CD4-positive, CD25-positive, alpha-beta regulatory T cell (primary cell): Measurements from ENCODE around the gene PPP2R2B. TPM values are rescaled to one million over a fixed set of nuclear protein-coding genes. Genes with fewer than 3 reads are reported as not detected.
A peak's percentile ranks its signal among the peaks of the same experiment; 100 is the strongest.
"Not testable (repeated sequence)": the region's sequence is repeated elsewhere in the genome, so short reads cannot be mapped to it uniquely, and the experiment has no call there.

Source experiments
- ATAC-seq, 2 donors: fragments of 150-1000 bp; cut with Tn5 transposase; one replicate each; pipeline ENCODE4 v1.10.0; 2021; ENCODE audit warnings: low read depth in 2 of 2, moderate number of reproducible peaks in 2 of 2, moderate library complexity in 1 of 2
- DNase-seq, 3 donors: peaks; one replicate each; pipeline versions ENCODE4 v3.0.0 to v3.0.0-alpha.2; 2012 to 2022; ENCODE audit warnings: mixed read lengths in 1 of 3
- H3K27ac ChIP-seq: one replicate; pipeline ENCODE4 v1.7.0; 2013; ENCODE audit warnings: mild to moderate bottlenecking, low read length; ENCODE audit not compliant: insufficient read depth, poor library complexity, severe bottlenecking
- H3K27me3 ChIP-seq: one replicate; pipeline ENCODE4 v1.7.0; 2013; ENCODE audit warnings: low read length; ENCODE audit not compliant: control insufficient read depth, insufficient read depth
- H3K36me3 ChIP-seq: one replicate; pipeline ENCODE4 v1.7.0; 2013; ENCODE audit warnings: mild to moderate bottlenecking, low read length, moderate library complexity; ENCODE audit not compliant: control insufficient read depth, insufficient read depth
- H3K4me1 ChIP-seq: 2 replicates; pipeline ENCODE4 v1.7.0; 2013; ENCODE audit warnings: mild to moderate bottlenecking, low read length; ENCODE audit not compliant: insufficient read depth, control insufficient read depth, poor library complexity, severe bottlenecking
- H3K4me3 ChIP-seq: one replicate; pipeline ENCODE4 v1.7.0; 2013; ENCODE audit warnings: low read depth, mild to moderate bottlenecking, low read length, moderate library complexity
- H3K9me3 ChIP-seq, 2 experiments: 1 replicate in 1 of 2; 2 replicates in 1 of 2; pipeline ENCODE4 v1.7.0; 2013; ENCODE audit warnings: low read length in 2 of 2, mild to moderate bottlenecking in 1 of 2, moderate library complexity in 1 of 2; ENCODE audit not compliant: control insufficient read depth in 2 of 2
- H3K27ac Mint-ChIP-seq, 3 donors: one replicate each; pipeline ENCODE4 v1.8.0; 2020 to 2022; ENCODE audit warnings: mild to moderate bottlenecking in 3 of 3, mixed read lengths in 3 of 3, moderate library complexity in 2 of 3
- H3K27me3 Mint-ChIP-seq: one replicate; pipeline ENCODE4 v1.8.0; 2022; ENCODE audit warnings: mild to moderate bottlenecking, mixed read lengths
- H3K36me3 Mint-ChIP-seq: one replicate; pipeline ENCODE4 v1.8.0; 2020; ENCODE audit warnings: mixed read lengths
- H3K4me1 Mint-ChIP-seq, 4 donors: one replicate each; pipeline ENCODE4 v1.8.0; 2020 to 2022; ENCODE audit warnings: mixed read lengths in 4 of 4, mild to moderate bottlenecking in 1 of 4
- H3K4me3 Mint-ChIP-seq, 4 donors: one replicate each; pipeline ENCODE4 v1.8.0; 2020 to 2022; ENCODE audit warnings: mild to moderate bottlenecking in 4 of 4, mixed read lengths in 4 of 4, moderate library complexity in 3 of 4
- H3K9me3 Mint-ChIP-seq, 7 donors: one replicate each; pipeline ENCODE4 v1.8.0; 2020 to 2022; ENCODE audit warnings: mixed read lengths in 7 of 7, mild to moderate bottlenecking in 3 of 7, moderate library complexity in 2 of 7
- polyA plus RNA-seq, 4 donors: library from polyadenylated mRNA; unstranded; fragments of 300-500 nt; fragmentation: Illumina TruSeq; gene quantifications; one replicate each; pipeline ENCODE4 v1.2.3, GENCODE V29; 2021
- total RNA-seq: library from RNA; stranded (reverse); gene quantifications from one replicate; pipeline ENCODE4 v1.2.3, GENCODE V29; 2022

PPP2R2B gene
- total and polyA plus RNA-seq, 5 donors from 2014 or later: 6.1 to 16.7 (median 14.5) TPM

- no peak overlapping the region for H3K4me3 ChIP-seq
- ATAC-seq (no peak), DNase-seq (no peak)
- H3K9me3 ChIP-seq: no peaks in the 10 kb centered on the region
- peaks cover 10% of the 10 kb centered on the region for H3K27me3 Mint-ChIP-seq
- no peak overlapping the region for H3K27ac Mint-ChIP-seq
- H3K4me1 Mint-ChIP-seq: peaks cover 0 to 4% (median 2%) of the 10 kb centered on the region in 4 donors
- H3K27ac ChIP-seq: no peak overlapping the region
- H3K36me3 ChIP-seq: no peaks in the 10 kb centered on the region
- H3K4me1 ChIP-seq: no peaks in the 10 kb centered on the region
- H3K36me3 Mint-ChIP-seq: no peaks in the 10 kb centered on the region
- peaks cover 2% of the 10 kb centered on the region for H3K27me3 ChIP-seq
- H3K4me3 Mint-ChIP-seq: no peak overlapping the region
- peaks cover 0 to 1% (median 0%) of the 10 kb centered on the region in 7 donors for H3K9me3 Mint-ChIP-seq
These were observed 310.4 kb downstream of the PPP2R2B start for GRCh38 chr5:146568161-146568560.

GRCh38 chr5:146565764-146566367 lies 312.7 kb downstream of the PPP2R2B start:
- Histone ChIP-seq H3K27me3 (peaks cover 3% of the 10 kb centered on the region), H3K27ac (no peak overlapping the region), H3K9me3 (no peaks in the 10 kb centered on the region), H3K36me3 (no peaks in the 10 kb centered on the region), H3K4me1 (no peaks in the 10 kb centered on the region), H3K4me3 (no peak overlapping the region)
- ATAC-seq: peak; percentile 79 to 88
- Mint-ChIP-seq H3K36me3 (no peaks in the 10 kb centered on the region), H3K27me3 (peaks cover 6% of the 10 kb centered on the region), H3K4me1 (peaks cover 0 to 4% (median 2%) of the 10 kb centered on the region in 4 donors), H3K9me3 (no peaks in the 10 kb centered on the region), H3K4me3 (no peak overlapping the region), H3K27ac (no peak overlapping the region)
- DNase-seq: peak; percentile 33 to 70 (median 47)

- peaks cover 3% of the 10 kb centered on the region for H3K27me3 ChIP-seq
- no peaks in the 10 kb centered on the region for H3K4me1 ChIP-seq
- Mint-ChIP-seq H3K9me3 (no peaks in the 10 kb centered on the region), H3K4me1 (peaks cover 0 to 4% (median 2%) of the 10 kb centered on the region in 4 donors), H3K4me3 (no peak overlapping the region), H3K27ac (no peak overlapping the region), H3K36me3 (no peaks in the 10 kb centered on the region), H3K27me3 (peaks cover 11% of the 10 kb centered on the region)
- no peak overlapping the region for H3K27ac ChIP-seq
- DNase-seq (no peak), ATAC-seq (no peak)
- H3K4me3 ChIP-seq: no peak overlapping the region
- no peaks in the 10 kb centered on the region for H3K9me3 ChIP-seq
- no peaks in the 10 kb centered on the region for H3K36me3 ChIP-seq
These were observed 314.4 kb downstream of the PPP2R2B start for GRCh38 chr5:146564007-146564762.

- H3K27me3 Mint-ChIP-seq: peaks cover 11% of the 10 kb centered on the region
- peaks cover 4% of the 10 kb centered on the region for H3K27me3 ChIP-seq
- H3K9me3 Mint-ChIP-seq: no peaks in the 10 kb centered on the region
- no peaks in the 10 kb centered on the region for H3K36me3 ChIP-seq
- no peak overlapping the region for H3K4me3 ChIP-seq
- no peak overlapping the region for H3K27ac ChIP-seq
- no peak overlapping the region for H3K4me3 Mint-ChIP-seq
- ATAC-seq (no peak), DNase-seq (no peak)
- H3K9me3 ChIP-seq: no peaks in the 10 kb centered on the region
- no peaks in the 10 kb centered on the region for H3K36me3 Mint-ChIP-seq
- no peak overlapping the region for H3K27ac Mint-ChIP-seq
- peaks cover 0 to 4% (median 2%) of the 10 kb centered on the region in 4 donors for H3K4me1 Mint-ChIP-seq
- no peaks in the 10 kb centered on the region for H3K4me1 ChIP-seq
These were observed 316.1 kb downstream of the PPP2R2B start for GRCh38 chr5:146562461-146562860.

- H3K27me3 Mint-ChIP-seq: peaks cover 11% of the 10 kb centered on the region
- Histone ChIP-seq H3K27me3 (peaks cover 4% of the 10 kb centered on the region), H3K27ac (no peak overlapping the region), H3K9me3 (no peaks in the 10 kb centered on the region), H3K4me1 (no peaks in the 10 kb centered on the region), H3K36me3 (no peaks in the 10 kb centered on the region), H3K4me3 (no peak overlapping the region)
- H3K9me3 Mint-ChIP-seq: no peaks in the 10 kb centered on the region
- H3K27ac Mint-ChIP-seq: no peak overlapping the region
- no peak for DNase-seq
- H3K4me3 Mint-ChIP-seq: no peak overlapping the region
- H3K4me1 Mint-ChIP-seq: peaks cover 0 to 4% (median 2%) of the 10 kb centered on the region in 4 donors
- no peaks in the 10 kb centered on the region for H3K36me3 Mint-ChIP-seq
- ATAC-seq: no peak
These were observed 316.8 kb downstream of the PPP2R2B start for GRCh38 chr5:146561711-146562110.

- H3K9me3 ChIP-seq: no peaks in the 10 kb centered on the region
- Mint-ChIP-seq H3K27ac (no peak overlapping the region), H3K9me3 (no peaks in the 10 kb centered on the region), H3K4me3 (no peak overlapping the region), H3K36me3 (no peaks in the 10 kb centered on the region), H3K4me1 (no peaks in the 10 kb centered on the region), H3K27me3 (peaks cover 6% of the 10 kb centered on the region)
- H3K4me3 ChIP-seq: no peak overlapping the region
- no peak for DNase-seq
- H3K36me3 ChIP-seq: no peaks in the 10 kb centered on the region
- no peak overlapping the region for H3K27ac ChIP-seq
- H3K4me1 ChIP-seq: no peaks in the 10 kb centered on the region
- no peak for ATAC-seq
- H3K27me3 ChIP-seq: peaks cover 4% of the 10 kb centered on the region
These were observed 318.2 kb downstream of the PPP2R2B start for GRCh38 chr5:146560205-146560812.

GRCh38 chr5:146556884-146557283 lies 321.7 kb downstream of the PPP2R2B start:
- H3K4me3 ChIP-seq, DNase-seq, H3K4me3 Mint-ChIP-seq, H3K36me3 ChIP-seq, H3K4me1 ChIP-seq, H3K27ac ChIP-seq, H3K4me1 Mint-ChIP-seq, H3K27me3 ChIP-seq, H3K9me3 ChIP-seq, ATAC-seq, H3K36me3 Mint-ChIP-seq, H3K9me3 Mint-ChIP-seq, H3K27ac Mint-ChIP-seq: not testable (repeated sequence)
- H3K27me3 Mint-ChIP-seq: peaks cover 16% of the 10 kb centered on the region
